ENCODE results near the gene POLD3.
A peak's percentile ranks its signal among the peaks of the same experiment; 100 is the strongest.
"Not testable (repeated sequence)": the region's sequence is repeated elsewhere in the genome, so short reads cannot be mapped to it uniquely, and the experiment has no call there.

The POLD3 gene

GRCh38 chr11:74639533-74639932, 47.2 kb downstream of the POLD3 start:
- DNase-seq, result no peak

DNA sequence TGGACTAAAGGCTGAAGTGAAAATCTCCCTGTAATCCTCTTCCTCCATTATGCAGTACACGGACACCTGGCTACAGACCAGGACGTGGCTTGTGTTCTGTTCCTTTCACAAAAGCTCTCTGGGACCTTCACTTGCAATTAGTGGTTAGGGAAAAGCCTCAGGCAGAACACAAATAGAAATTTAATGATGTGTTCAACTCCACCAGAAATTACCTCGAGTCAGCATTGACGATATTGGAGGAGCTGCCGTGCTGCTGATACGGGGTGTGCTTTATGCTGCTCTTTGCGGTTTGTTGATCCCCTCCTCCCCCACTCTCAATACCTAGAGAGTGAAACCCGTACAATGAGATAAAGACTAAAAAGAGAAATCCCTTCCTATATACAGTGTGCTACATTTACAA, 48.9 kb downstream of the POLD3 start:
- DNase-seq, result no peak

GRCh38 chr11:74641905-74642304, 49.5 kb downstream of the POLD3 start:
- no peak for DNase-seq

DNA sequence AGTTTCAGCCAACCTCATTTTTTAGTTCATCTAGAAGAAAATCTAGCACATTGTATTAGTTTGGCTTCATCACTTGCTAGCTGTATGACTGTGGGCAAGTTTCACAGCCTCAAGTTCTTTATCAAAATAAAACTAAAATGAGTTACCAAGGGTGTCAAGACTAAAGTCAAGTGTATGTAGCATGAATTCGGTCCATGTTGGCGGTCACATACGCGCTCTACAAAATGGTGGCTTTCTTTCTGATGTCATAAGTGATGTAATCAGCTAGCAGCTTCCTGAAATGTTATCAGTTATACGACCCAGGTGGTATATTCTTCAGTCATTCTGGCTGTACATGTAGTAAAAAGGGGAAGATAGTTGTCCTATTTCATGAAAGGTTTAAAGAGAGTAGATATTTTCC, 50.5 kb downstream of the POLD3 start:
- no peak for DNase-seq

GRCh38 chr11:74644081-74644480, 51.7 kb downstream of the POLD3 start:
- DNase-seq, result no peak

GRCh38 chr11:74646215-74646614, 53.8 kb downstream of the POLD3 start:
- no peak for DNase-seq

DNA sequence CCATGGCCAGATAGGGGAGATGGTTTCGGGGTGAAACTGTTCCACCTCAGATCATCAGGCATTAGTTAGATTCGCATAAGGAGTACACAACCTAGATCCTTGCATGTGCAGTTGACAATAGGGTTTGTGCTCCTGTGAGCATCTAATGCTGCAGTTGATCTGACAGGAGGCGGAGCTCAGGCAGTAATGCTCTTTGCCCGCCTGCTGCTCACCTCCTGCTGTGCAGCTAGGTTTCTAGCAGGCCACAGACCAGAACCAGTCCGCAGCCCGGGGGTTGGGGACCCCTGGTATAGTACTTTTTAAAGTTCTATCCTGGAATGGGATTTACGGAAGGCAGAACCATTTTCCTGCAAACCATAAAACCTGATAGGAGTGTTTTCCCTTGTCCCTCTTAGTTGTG, 54.6 kb downstream of the POLD3 start:
- no peak for DNase-seq

- no peak for DNase-seq
These were observed 55.0 kb downstream of the POLD3 start for GRCh38 chr11:74647404-74647803.

GRCh38 chr11:74647831-74648230, 55.4 kb downstream of the POLD3 start:
- DNase-seq, result no peak

DNA sequence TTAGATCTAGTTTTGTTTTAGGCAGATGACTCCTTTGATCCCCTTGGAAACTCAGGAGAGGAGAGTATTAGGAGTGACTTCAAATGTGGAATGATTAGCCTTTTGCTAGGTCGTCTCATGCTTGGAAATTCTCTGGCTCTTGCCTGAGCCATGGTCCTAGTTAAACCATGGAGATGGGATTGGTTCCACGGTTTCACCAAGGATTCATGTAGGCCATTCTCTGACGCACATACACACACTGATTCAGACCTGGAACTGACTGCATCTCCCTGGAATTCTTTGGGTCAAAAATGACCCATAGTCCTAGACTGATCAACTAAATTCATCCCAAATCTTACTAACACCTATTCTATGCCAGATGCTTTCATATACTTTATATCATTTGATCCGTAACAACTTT, 56.5 kb downstream of the POLD3 start:
- no peak for DNase-seq

DNA sequence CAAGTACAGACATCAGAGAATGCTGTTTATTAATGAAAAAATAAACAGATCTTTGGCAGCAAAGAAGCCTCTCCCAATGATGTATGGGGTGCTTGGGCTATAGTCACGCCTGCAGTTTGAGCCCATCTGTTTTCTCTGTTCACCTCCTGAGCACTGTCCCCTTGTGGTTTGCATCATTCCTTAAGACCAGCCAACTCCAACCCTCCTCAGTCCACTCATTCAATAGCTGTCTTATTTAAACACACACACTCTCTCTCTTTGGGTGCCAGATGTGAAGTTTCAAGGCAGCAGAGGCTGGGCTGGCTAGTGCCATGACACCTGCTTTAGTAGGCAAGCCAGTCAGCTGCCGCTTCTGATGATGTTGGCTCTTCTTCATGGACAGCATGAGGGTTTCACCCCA, 58.1 kb downstream of the POLD3 start:
- no peak for DNase-seq

DNA sequence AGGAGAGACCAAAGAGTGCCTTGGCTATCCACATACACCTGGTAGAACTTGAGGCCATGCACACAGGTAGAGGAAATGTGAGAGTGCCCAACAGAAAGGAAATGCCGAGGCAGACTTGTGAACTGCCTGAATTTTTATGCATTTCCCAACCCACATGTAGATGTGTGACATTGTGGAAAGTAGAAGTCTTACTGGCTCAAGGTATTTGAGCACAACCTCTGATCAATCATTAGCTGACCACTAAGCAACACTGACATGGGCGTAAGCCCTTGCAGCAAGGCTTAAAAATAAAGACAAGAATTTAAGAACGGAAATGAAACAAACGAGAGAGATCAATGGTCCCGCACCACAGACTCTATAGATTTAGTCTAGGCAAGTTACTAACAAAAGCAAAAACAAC, 62.6 kb downstream of the POLD3 start:
- DNase-seq, result no peak

DNA sequence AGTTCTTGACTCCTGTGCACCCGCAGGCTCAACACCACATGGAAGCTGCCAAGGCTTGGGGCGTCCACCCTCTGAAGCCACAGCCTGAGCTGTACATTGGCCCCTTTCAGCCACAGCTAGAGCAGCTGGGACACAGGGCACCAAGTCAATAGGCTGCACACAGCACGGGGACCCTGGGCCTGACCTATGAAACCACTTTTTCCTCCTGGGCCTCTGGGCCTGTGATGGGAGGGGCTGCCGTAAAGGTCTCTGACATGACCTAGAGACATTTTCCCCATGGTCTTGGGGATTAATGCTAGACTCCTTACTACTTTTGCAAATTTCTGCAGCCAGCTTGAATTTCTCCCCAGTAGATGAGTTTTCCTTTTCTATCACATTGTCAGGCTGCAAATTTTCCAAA, 66.7 kb downstream of the POLD3 start:
- DNase-seq, result not testable (repeated sequence)

- no peak for DNase-seq
These were observed 70.2 kb downstream of the POLD3 start for GRCh38 chr11:74662487-74663103.

DNA sequence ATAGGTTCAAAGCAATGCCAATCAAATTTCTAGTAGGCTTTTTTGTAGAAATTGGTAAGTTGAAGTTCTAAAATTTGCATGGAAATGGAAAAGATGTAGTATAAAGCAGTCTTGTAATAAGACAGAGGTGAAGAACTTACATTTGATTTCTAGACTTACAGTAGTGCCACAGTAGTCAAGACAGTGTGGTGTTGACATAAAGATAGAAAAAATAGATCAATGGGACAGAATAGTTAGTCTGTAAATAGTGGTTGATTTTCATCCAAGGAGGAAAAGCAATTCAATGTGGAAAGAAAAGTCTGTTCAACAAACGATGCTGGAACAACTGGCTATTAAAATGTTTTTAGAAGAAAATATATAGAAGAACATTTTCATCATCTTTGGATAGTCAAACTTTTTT, 70.9 kb downstream of the POLD3 start:
- no peak for DNase-seq

- no peak for DNase-seq
These were observed 77.1 kb downstream of the POLD3 start for GRCh38 chr11:74669211-74670160.

DNA sequence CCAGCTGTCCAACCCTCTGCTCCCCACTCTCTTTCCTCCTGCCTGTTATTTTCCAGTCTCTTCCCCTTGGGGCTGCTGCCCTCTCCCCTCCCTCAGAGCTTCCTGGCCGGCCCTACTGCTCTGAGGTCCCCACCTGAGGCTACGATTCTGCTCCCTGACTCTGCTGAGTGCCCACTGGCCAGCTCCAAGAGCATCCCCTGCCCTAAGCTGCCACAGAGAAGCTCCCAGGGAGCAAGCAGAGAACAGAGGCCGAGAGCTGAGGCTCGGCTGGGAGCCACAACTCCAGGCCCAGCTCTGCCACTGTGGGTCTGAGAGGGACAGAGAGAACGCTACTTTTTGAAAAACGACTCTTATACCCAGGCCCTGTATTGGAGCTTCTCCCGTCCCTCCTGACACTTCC, 77.8 kb downstream of the POLD3 start:
- DNase-seq, result no peak

- no peak for DNase-seq
These were observed 79.3 kb downstream of the POLD3 start for GRCh38 chr11:74671520-74672196.

GRCh38 chr11:74672332-74672955, 80.1 kb downstream of the POLD3 start:
- no peak for DNase-seq

DNA sequence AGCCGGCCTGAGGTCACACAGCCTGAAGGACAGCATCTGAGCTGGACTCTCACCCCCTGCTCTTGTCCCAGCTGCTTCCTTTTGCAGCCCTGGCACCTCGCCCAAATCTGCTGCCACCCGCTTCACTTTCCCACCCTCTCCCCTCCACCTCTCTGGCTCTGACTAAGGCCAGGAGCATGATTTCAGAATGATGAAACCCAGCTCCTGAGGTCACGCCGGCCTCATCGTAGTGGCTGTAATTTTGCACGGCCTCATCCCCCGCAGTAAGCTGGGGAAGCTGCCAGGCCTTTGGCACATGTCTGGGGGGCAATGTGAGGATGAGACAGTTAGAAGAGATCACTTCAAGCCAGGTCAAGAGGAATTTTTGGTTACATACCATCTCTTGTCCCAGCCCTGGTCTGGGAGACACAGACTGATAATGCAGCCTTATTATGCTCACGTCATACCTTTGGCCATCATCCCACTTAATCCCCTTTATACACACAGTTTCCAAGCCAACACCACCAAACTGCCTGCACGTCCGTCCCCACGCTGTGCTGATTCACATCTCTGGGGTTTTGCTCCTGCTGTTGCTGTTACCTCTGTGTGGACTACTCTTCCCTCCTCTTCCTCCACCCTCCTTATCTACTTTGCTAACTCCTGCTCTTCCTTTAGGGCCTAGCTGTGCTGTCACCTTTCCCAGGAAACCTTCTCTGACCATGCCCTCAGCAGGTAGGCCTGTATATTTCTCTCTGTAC, 80.7 kb downstream of the POLD3 start:
- DNase-seq, result peak; percentile 67

GRCh38 chr11:74673693-74674360, 81.4 kb downstream of the POLD3 start:
- no peak for DNase-seq

DNA sequence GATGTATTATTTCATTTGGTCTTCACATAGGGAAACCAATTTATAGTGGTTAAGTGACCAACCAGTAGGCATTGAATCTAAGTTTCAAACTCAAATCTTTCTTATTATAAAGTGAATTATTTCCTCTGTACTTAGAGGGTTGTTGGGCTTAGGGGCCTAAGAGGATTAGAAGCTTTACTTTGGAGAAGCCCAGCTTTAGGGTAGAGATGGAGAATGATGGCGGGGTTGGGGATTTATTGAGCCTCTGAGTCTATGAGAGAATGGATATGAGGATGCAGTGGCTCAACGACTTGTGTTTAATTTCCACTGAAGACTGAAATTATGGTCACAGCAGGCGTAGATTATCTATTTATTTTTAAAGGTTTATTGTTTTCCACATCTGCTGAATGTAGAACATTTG, 83.4 kb downstream of the POLD3 start:
- DNase-seq, result no peak

Measured in inflammatory macrophage treated with lipopolysaccharide for 4 hours (primary cell).